ENCODE results near the gene PIAS4. TPM values are rescaled to one million over a fixed set of nuclear protein-coding genes. Genes with fewer than 3 reads are reported as not detected.
A peak's percentile ranks its signal among the peaks of the same experiment; 100 is the strongest.

Gene PIAS4
- total and polyA plus RNA-seq, 9 of the 15 experiments (the other 6 are each of a cell fraction or from before 2014, with no cell fraction given): 0.27 to 34.9 (median 14.4) TPM

- peaks cover 37% of the 10 kb centered on the region for H4K20me1 ChIP-seq (replicated peaks; ENCODE audit: control insufficient read depth, insufficient read depth, low read length)
- H3K4me3 ChIP-seq: peak overlapping the region; percentile 99
- FAIRE-seq: peak; percentile 75
- POLR2A ChIA-PET: interaction anchor here (1.2 to 3.3 kb wide), 4 partner anchors 11 to 221 kb away, joined by 7 to 46 read pairs (median 11); no protein-coding TSS in a partner anchor
- in situ Hi-C loops (cut with MboI): no loop called here
- H3K36me3 ChIP-seq (ENCODE audit: control insufficient read depth, insufficient read depth, low read length): peaks cover 37% of the 10 kb centered on the region
- peak; percentile 37 to 85 (median 55) for DNase-seq (ENCODE audit: extremely low read depth in 1 of 4, low spot score in 3 of 4)
- no TSS peak for BruUV-seq (replicated peaks)
- peak overlapping the region; percentile 23 to 100; a peak in 3 of 4 replicates for H3K9ac ChIP-seq (ENCODE audit: insufficient read depth in 1 of 2, low read depth in 2 of 2, low read length in 2 of 2)
- 0 out of 2 replicates have a peak, but pooled peaks cover 2% of the 10 kb centered on the region for H3K9me3 ChIP-seq (replicated peaks; ENCODE audit: control insufficient read depth, insufficient read depth, low read depth, low read length)
- H2AFZ ChIP-seq (ENCODE audit: low read depth, low read length): peak overlapping the region; percentile 94
- peak overlapping the region; percentile 100 for H3K4me2 ChIP-seq (ENCODE audit: insufficient read depth, low read length)
- H3K9me1 ChIP-seq (ENCODE audit: control insufficient read depth, insufficient read depth, low read length): peaks cover 17% of the 10 kb centered on the region
- ATAC-seq: peak; percentile 60
- peaks cover 25 to 44% of the 10 kb centered on the region in 2 experiments; a peak in 4 of 5 replicates for H3K4me1 ChIP-seq (replicated peaks in 1 of 2; ENCODE audit: control insufficient read depth in 2 of 2, insufficient read depth in 2 of 2, low read length in 2 of 2)
- WGBS (ENCODE audit: insufficient coverage, low coverage, missing lambda C conversion rate): 24% methylated on average over 21 of the region's 21 CpGs
- peaks cover 39% of the 10 kb centered on the region for H3K79me2 ChIP-seq (ENCODE audit: control insufficient read depth, insufficient read depth, low read length)
- CTCF ChIA-PET (ENCODE audit: low intra/inter-chr PET ratio): interaction anchor here (1.0 to 3.4 kb wide), 2 partner anchors 200 to 218 kb away, joined by 4 to 31 read pairs; no protein-coding TSS in a partner anchor
- H3K27me3 ChIP-seq (ENCODE audit: control insufficient read depth in 2 of 2, insufficient read depth in 2 of 2, low read length in 2 of 2): no peaks in the 10 kb centered on the region
- peak overlapping the region; percentile 99 for H3K27ac ChIP-seq (ENCODE audit: extremely low read depth, low read depth, low read length)
- intact Hi-C loops (cut with micrococcal nuclease): loop anchor here (1.0 to 5.0 kb wide), 4 partner anchors 134 to 218 kb away; no protein-coding TSS in a partner anchor
- no peak for TF ChIP-seq KLF13 (tag; IDR thresholded peaks at IDR 0.05; ENCODE audit: borderline replicate concordance, low read depth)
- 0 out of 2 replicates have a peak, but pooled peaks have one; percentile 15 for TF ChIP-seq ESRRA (IDR thresholded peaks at IDR 0.05; ENCODE audit: borderline replicate concordance, low read depth)
- TF ChIP-seq CEBPB (tag; IDR thresholded peaks at IDR 0.05): peak; percentile 88
- peak in 1 of 2 experiments; percentile 52; a peak in 2 of 4 replicates for TF ChIP-seq KDM1A (IDR thresholded peaks at IDR 0.05)
- TF ChIP-seq BRD9 (IDR thresholded peaks at IDR 0.05; ENCODE audit: low read depth, partially characterized antibody): peak; percentile 40
- peak; percentile 56 for TF ChIP-seq DPF2 (IDR thresholded peaks at IDR 0.05)
- no peak for TF ChIP-seq POLR2G (IDR thresholded peaks at IDR 0.05; ENCODE audit: low read depth, low read length)
- TF ChIP-seq SMC3 (conservative IDR thresholded peaks at IDR 0.05; ENCODE audit: insufficient read depth, low read depth, low read length): peak; percentile 52; the same call in 1 of the 2 replicates
- peak; percentile 99; the same call in 1 of the 2 replicates for TF ChIP-seq THRA (IDR thresholded peaks at IDR 0.05)
- no peak for TF ChIP-seq HMGXB4 (CRISPR knock-in tag; IDR thresholded peaks at IDR 0.05)
- TF ChIP-seq ZFP91 (CRISPR knock-in tag; IDR thresholded peaks at IDR 0.05): no peak
Observed at GRCh38 chr19:3986260-3987041, 21.1 kb upstream of the PIAS4 start.
